Testis (tissue), 3 donors: ENCODE data around the gene KCP. TPM values are rescaled to one million over a fixed set of nuclear protein-coding genes. Genes with fewer than 3 reads are reported as not detected.

Source experiments
- DNase-seq: peaks from one replicate; pipeline ENCODE4 v3.0.0-alpha.2; 2019
- H3K27ac ChIP-seq, 2 donors: fragments of 200-600 bp; sonication (generic); one replicate each; pipeline ENCODE4 v1.5.1; 2019
- H3K27me3 ChIP-seq: fragments of 200-600 bp; sonication (generic); one replicate; pipeline ENCODE4 v1.5.1; 2019
- H3K36me3 ChIP-seq: fragments of 200-600 bp; sonication (generic); one replicate; pipeline ENCODE4 v1.5.1; 2017; ENCODE audit warnings: low read depth; ENCODE audit errors: missing control alignments
- H3K4me1 ChIP-seq: fragments of 200-600 bp; sonication (generic); one replicate; pipeline ENCODE4 v1.5.1; 2019
- H3K4me3 ChIP-seq, 2 donors: fragments of 200-600 bp; sonication (generic); one replicate each; pipeline ENCODE4 v1.5.1; 2017 to 2019
- H3K9me3 ChIP-seq: fragments of 200-600 bp; sonication (generic); one replicate; pipeline ENCODE4 v1.5.1; 2017
- CTCF ChIP-seq, 3 experiments: fragments of 450-650 bp in 2 of 3; fragments of 200-600 bp in 1 of 3; sonication (generic) in 1 of 3; IDR thresholded peaks; one replicate each; pipeline ENCODE4 v1.5.1; 2016 to 2019; ENCODE audit warnings: antibody characterized with exemption in 3 of 3, mild to moderate bottlenecking in 2 of 3, moderate library complexity in 1 of 3
- POLR2A ChIP-seq: fragments of 450-650 bp; IDR thresholded peaks from one replicate; pipeline ENCODE4 v1.6.1; 2017; ENCODE audit warnings: antibody characterized with exemption, mild to moderate bottlenecking, moderate library complexity
- WGBS, 2 donors: methylation state at CpG; one replicate each; pipeline ENCODE4 v1.1.5; 2018; 5-methylcytosine and 5-hydroxymethylcytosine counted together
- intact Hi-C: fragments of 100-400 bp; cut with DNase I; formaldehyde crosslinking; loops from one replicate; pipeline ENCODE4 v1.15.1; 2023; ENCODE audit warnings: low total_unique reads
- polyA plus RNA-seq: library from polyadenylated mRNA; stranded (reverse); fragments of 350-450 nt; fragmentation: Illumina TruSeq; extraction: RNeasy Lipid Tissue Mini Kit (QIAGEN cat#74804); gene quantifications from one replicate; pipeline ENCODE4 v1.2.3, GENCODE V29; 2014; ENCODE audit warnings: low read depth, low replicate concordance; ENCODE audit not compliant: insufficient read depth
- total RNA-seq, 2 donors: library from RNA; depleted of rRNA; stranded (reverse); fragments of >200 nt; gene quantifications; one replicate each; pipeline ENCODE4 v1.2.3, GENCODE V29; 2016

The KCP gene
- total and polyA plus RNA-seq, 3 donors from 2014 or later = 0.68 to 1.4 (median 1.2) TPM

DNA sequence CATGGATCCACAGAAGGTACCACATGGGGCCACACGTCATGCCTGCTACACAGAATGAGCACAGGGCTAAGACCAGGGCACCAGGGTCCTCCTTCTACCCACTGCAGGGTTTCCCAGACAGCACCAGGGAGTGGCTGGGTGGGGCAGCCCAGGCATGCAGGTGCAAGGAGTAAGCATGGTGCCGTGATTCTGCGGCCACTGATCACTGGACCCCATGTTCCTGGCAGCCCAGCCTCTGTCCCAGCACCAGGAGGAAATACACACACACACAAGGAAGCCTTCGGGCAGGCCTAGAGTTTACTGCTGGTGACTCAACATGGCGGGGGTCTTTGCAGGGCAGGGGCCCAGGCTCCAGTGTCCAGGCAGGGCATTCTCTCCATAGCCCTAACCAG lies 33.9 kb downstream of the KCP start:
- no peak overlapping the region for H3K27ac ChIP-seq
- H3K27me3 ChIP-seq = no peaks in the 10 kb centered on the region
- intact Hi-C loops = loop anchor here (10.0 kb wide), 1 partner anchor 112 kb away; no protein-coding TSS in a partner anchor
- H3K36me3 ChIP-seq = no peaks in the 10 kb centered on the region
- TF ChIP-seq CTCF (IDR thresholded peaks at IDR 0.05) (no peak), POLR2A (no peak)
- no peaks in the 10 kb centered on the region for H3K4me1 ChIP-seq
- H3K4me3 ChIP-seq = no peak overlapping the region
- H3K9me3 ChIP-seq = no peaks in the 10 kb centered on the region
- 97% methylated on average over 5 of the region's 5 CpGs; no CpG with 5 or more reads in 1 of the 2 donors for WGBS, 2 donors
- DNase-seq = no peak

GRCh38 chr7:128876127-128876526 lies 34.4 kb downstream of the KCP start:
- Histone ChIP-seq H3K4me1 (no peaks in the 10 kb centered on the region), H3K4me3 (no peak overlapping the region), H3K27me3 (no peaks in the 10 kb centered on the region), H3K36me3 (no peaks in the 10 kb centered on the region), H3K9me3 (no peaks in the 10 kb centered on the region), H3K27ac (no peak overlapping the region)
- WGBS, 2 donors = 71 to 79% methylated on average over 1 to 3 of the region's 3 CpGs
- DNase-seq = no peak
- TF ChIP-seq POLR2A (no peak), CTCF (IDR thresholded peaks at IDR 0.05) (no peak)
- intact Hi-C loops = loop anchor here (10.0 kb wide), 1 partner anchor 111 kb away; no protein-coding TSS in a partner anchor

- TF ChIP-seq POLR2A (no peak), CTCF (IDR thresholded peaks at IDR 0.05) (no peak)
- Histone ChIP-seq H3K9me3 (no peaks in the 10 kb centered on the region), H3K36me3 (no peaks in the 10 kb centered on the region), H3K4me1 (no peaks in the 10 kb centered on the region), H3K27me3 (no peaks in the 10 kb centered on the region), H3K4me3 (no peak overlapping the region), H3K27ac (no peak overlapping the region)
- intact Hi-C loops = loop anchor here (10.0 kb wide), 1 partner anchor 111 kb away; no protein-coding TSS in a partner anchor
- WGBS, 2 donors = 69 to 79% methylated on average over 8 of the region's 8 CpGs
- DNase-seq = no peak
Observed at GRCh38 chr7:128875523-128875948, 35.0 kb downstream of the KCP start.

DNA sequence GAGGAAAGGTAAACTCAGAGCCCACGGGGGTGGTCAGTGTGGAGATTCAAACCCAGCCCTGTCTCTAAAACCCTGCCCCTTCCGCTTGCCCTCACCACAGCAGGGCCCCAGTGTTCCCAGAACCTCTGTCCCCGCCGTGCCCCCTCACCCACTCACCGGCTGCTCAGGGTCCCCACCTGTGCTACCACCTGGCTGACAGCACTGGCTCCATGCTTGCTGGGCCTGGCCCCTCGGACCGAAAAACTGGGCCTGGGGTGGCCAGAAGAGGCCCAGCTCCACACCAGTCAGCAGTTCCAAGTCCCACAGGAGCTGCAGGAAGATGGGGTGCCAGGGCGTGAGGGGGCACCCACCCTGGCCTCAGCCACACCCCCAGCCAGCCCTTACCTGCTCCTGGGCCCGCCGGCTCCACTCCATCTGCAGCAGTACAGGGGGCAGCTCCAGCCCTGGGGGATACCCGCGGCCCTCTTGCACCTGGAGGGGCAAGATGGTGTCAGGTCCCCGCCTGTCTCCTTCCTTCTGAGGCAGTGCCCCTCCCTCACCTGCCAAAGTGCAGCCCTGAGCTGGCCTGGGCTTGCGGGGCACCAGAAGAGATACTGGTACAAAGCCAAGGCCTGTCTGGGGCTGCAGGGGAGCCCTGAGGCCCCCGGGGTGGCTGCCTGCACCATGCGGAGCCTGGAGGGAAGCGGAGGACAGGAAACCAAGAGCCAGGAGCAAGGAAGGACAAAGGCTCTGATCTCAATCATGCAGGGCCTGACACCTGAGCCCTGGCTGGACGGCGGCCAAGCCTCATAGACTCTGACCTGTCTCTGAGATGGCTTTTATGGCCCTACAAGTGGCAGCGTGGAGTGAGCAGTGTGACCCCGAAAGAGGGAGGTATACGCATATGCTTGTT lies 36.1 kb downstream of the KCP start:
- H3K9me3 ChIP-seq = no peaks in the 10 kb centered on the region
- intact Hi-C loops = loop anchor here (10.0 kb wide), 1 partner anchor 110 kb away; no protein-coding TSS in a partner anchor
- no peak for TF ChIP-seq CTCF (IDR thresholded peaks at IDR 0.05)
- no peak for TF ChIP-seq POLR2A
- no peak overlapping the region for H3K4me3 ChIP-seq
- H3K27ac ChIP-seq = no peak overlapping the region
- no peaks in the 10 kb centered on the region for H3K36me3 ChIP-seq
- no peak for DNase-seq
- WGBS, 2 donors = 86% methylated on average over 13 to 22 of the region's 22 CpGs
- no peaks in the 10 kb centered on the region for H3K27me3 ChIP-seq
- H3K4me1 ChIP-seq = no peaks in the 10 kb centered on the region
